ENCODE results near the gene YES1.

The YES1 gene

GRCh38 chr18:730692-731091, 81.3 kb downstream of the YES1 start:
- no peak for DNase-seq (ENCODE audit: low read depth, low spot score)

GRCh38 chr18:730120-730519, 81.9 kb downstream of the YES1 start:
- peak; percentile 34 for DNase-seq (ENCODE audit: low read depth, low spot score)

GRCh38 chr18:725646-726045, 86.4 kb downstream of the YES1 start:
- no peak for DNase-seq (ENCODE audit: low read depth, low spot score)

- no peak for DNase-seq (ENCODE audit: low read depth, low spot score)
Observed at GRCh38 chr18:723541-724080, 88.4 kb downstream of the YES1 start.

- no peak for DNase-seq (ENCODE audit: low read depth, low spot score)
Observed at GRCh38 chr18:717003-717402, 95.0 kb downstream of the YES1 start.

GRCh38 chr18:715626-716025, 96.4 kb downstream of the YES1 start:
- DNase-seq (ENCODE audit: low read depth, low spot score) = no peak

- no peak for DNase-seq (ENCODE audit: low read depth, low spot score)
Observed at GRCh38 chr18:713135-713490, 98.9 kb downstream of the YES1 start.

GRCh38 chr18:712401-713134, 99.5 kb downstream of the YES1 start, which contains the start of gene ENOSF1:
Gene ENOSF1 (minus strand): TSS chr18:712630. CDS start chr18:712587, 43 bp downstream.
- peak; percentile 97 for DNase-seq (ENCODE audit: low read depth, low spot score)

- DNase-seq (ENCODE audit: low read depth, low spot score) = peak; percentile 56
Observed at GRCh38 chr18:711657-712400, 100.2 kb downstream of the YES1 start.

- DNase-seq (ENCODE audit: low read depth, low spot score) = peak; percentile 19
Observed at GRCh38 chr18:711310-711656, 100.8 kb downstream of the YES1 start.

- DNase-seq (ENCODE audit: low read depth, low spot score) = no peak
Observed at GRCh38 chr18:710418-711300, 101.4 kb downstream of the YES1 start.

- DNase-seq (ENCODE audit: low read depth, low spot score) = no peak
Observed at GRCh38 chr18:709771-710170, 102.3 kb downstream of the YES1 start.

GRCh38 chr18:708096-708495, 103.9 kb downstream of the YES1 start:
- no peak for DNase-seq (ENCODE audit: low read depth, low spot score)

- DNase-seq (ENCODE audit: low read depth, low spot score) = no peak
Observed at GRCh38 chr18:706405-706804, 105.6 kb downstream of the YES1 start.

- DNase-seq (ENCODE audit: low read depth, low spot score) = no peak
Observed at GRCh38 chr18:703213-703967, 108.7 kb downstream of the YES1 start.

- DNase-seq (ENCODE audit: low read depth, low spot score) = no peak
Observed at GRCh38 chr18:697800-698199, 114.2 kb downstream of the YES1 start.

GRCh38 chr18:697012-697411, 115.0 kb downstream of the YES1 start:
- DNase-seq (ENCODE audit: low read depth, low spot score) = no peak

GRCh38 chr18:693466-694187, 118.4 kb downstream of the YES1 start:
- DNase-seq (ENCODE audit: low read depth, low spot score) = no peak

GRCh38 chr18:692824-693223, 119.2 kb downstream of the YES1 start:
- no peak for DNase-seq (ENCODE audit: low read depth, low spot score)

GRCh38 chr18:688323-688722, 123.7 kb downstream of the YES1 start:
- DNase-seq (ENCODE audit: low read depth, low spot score) = no peak
